Gastroesophageal sphincter (tissue), 3 donors: ENCODE results near the gene FOXE1.

ENCODE experiments used
- EP300 ChIP-seq: sonication (generic); formaldehyde crosslinking; IDR thresholded peaks from one replicate; pipeline ENCODE4 v1.6.1; 2017; ENCODE audit warnings: antibody characterized with exemption, mild to moderate bottlenecking
- POLR2AphosphoS5 ChIP-seq: sonication (generic); formaldehyde crosslinking; IDR thresholded peaks from one replicate; pipeline ENCODE4 v1.6.1; 2017; ENCODE audit warnings: antibody characterized with exemption
- TF ChIP-seq, protein P1 (sequence below), 4 experiments: fragments of 200-600 bp in 2 of 4; fragments of 450-650 bp in 2 of 4; sonication (generic) in 1 of 4; IDR thresholded peaks; one replicate each; pipeline ENCODE4 v1.5.1; 2017 to 2019; ENCODE audit warnings: antibody characterized with exemption in 4 of 4, mild to moderate bottlenecking in 2 of 4, moderate library complexity in 2 of 4

DNA sequence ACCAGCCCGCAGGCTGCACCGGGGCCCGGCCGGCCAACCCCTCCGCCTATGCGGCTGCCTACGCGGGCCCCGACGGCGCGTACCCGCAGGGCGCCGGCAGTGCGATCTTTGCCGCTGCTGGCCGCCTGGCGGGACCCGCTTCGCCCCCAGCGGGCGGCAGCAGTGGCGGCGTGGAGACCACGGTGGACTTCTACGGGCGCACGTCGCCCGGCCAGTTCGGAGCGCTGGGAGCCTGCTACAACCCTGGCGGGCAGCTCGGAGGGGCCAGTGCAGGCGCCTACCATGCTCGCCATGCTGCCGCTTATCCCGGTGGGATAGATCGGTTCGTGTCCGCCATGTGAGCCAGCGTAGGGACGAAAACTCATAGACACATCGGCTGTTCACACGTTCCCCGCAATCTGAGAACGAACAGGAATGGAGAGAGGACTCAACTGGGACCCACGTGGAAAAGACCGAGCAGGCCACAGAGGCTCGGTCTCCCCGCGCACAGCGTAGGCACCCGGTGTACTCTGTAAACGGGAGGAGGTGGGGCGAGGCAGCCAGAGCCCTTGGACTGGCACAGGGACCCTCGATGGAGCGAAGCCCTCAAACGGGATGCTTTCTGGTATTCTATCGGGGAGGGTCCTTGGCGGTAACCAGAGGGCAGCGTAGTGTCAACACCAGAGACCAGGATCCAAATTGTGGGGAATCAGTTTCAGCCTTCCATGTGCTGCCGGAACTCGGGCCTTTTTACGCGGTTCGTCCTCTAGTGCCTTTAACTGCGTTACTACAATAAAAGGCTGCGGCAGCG, 1.9 kb downstream of the FOXE1 start:
- TF ChIP-seq POLR2AphosphoS5 (no peak), EP300 (no peak)
- TF ChIP-seq, protein P1, sequence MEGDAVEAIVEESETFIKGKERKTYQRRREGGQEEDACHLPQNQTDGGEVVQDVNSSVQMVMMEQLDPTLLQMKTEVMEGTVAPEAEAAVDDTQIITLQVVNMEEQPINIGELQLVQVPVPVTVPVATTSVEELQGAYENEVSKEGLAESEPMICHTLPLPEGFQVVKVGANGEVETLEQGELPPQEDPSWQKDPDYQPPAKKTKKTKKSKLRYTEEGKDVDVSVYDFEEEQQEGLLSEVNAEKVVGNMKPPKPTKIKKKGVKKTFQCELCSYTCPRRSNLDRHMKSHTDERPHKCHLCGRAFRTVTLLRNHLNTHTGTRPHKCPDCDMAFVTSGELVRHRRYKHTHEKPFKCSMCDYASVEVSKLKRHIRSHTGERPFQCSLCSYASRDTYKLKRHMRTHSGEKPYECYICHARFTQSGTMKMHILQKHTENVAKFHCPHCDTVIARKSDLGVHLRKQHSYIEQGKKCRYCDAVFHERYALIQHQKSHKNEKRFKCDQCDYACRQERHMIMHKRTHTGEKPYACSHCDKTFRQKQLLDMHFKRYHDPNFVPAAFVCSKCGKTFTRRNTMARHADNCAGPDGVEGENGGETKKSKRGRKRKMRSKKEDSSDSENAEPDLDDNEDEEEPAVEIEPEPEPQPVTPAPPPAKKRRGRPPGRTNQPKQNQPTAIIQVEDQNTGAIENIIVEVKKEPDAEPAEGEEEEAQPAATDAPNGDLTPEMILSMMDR (IDR thresholded peaks at IDR 0.05) = no peak
